NCI-H128 (cell line): ENCODE measurements around the gene SMC4.

Experiments used
- DNase-seq: peaks from one replicate; lab custom pipeline; 2025; ENCODE audit not compliant: unreplicated experiment; lab: John Stamatoyannopoulos, UW

The SMC4 gene

GRCh38 chr3:160475153-160475552 is 75.7 kb downstream of the SMC4 start:
- no peak for DNase-seq

- no peak for DNase-seq
Measured at GRCh38 chr3:160475884-160476283, 76.4 kb downstream of the SMC4 start.

GRCh38 chr3:160477750-160478149 is 78.3 kb downstream of the SMC4 start:
- no peak for DNase-seq

- DNase-seq, result no peak
Measured at GRCh38 chr3:160478338-160478737, 78.9 kb downstream of the SMC4 start.

- DNase-seq, result no peak
Measured at GRCh38 chr3:160479376-160479775, 79.9 kb downstream of the SMC4 start.

- no peak for DNase-seq
Measured at GRCh38 chr3:160480931-160481330, 81.5 kb downstream of the SMC4 start.

- DNase-seq, result no peak
Measured at GRCh38 chr3:160481856-160482255, 82.4 kb downstream of the SMC4 start.

- no peak for DNase-seq
Measured at GRCh38 chr3:160482796-160483195, 83.3 kb downstream of the SMC4 start.
